HEK293 (cell line): ENCODE results near the gene TMEM250.

ENCODE experiments used
- CTCF ChIA-PET: fragments of 350-600 bp; formaldehyde crosslinking; extraction: SDS; loops from one replicate; lab custom pipeline; 2021; ENCODE audit warnings: antibody characterized with exemption; lab: Yijun Ruan, JAX
- POLR2A ChIA-PET: fragments of 300-600 bp; formaldehyde crosslinking; extraction: SDS; loops from one replicate; lab custom pipeline; 2020; ENCODE audit warnings: antibody characterized with exemption, inconsistent platforms; lab: Yijun Ruan, JAX
- H3K27ac ChIP-seq: fragments of 200-500 bp; sonication (Bioruptor generic); 2 replicates; pipeline ENCODE4 v1.5.1; 2014; ENCODE audit warnings: low read depth, low read length, control low read depth, inconsistent platforms; ENCODE audit errors: extremely low read depth
- H3K36me3 ChIP-seq, 2 experiments: fragments of 200-500 bp in 1 of 2; sonication (Bioruptor generic) in 1 of 2; 1 replicate in 1 of 2; 2 replicates in 1 of 2; pipeline ENCODE4 v1.5.1; 2014 to 2017; ENCODE audit warnings: inconsistent platforms in 2 of 2, low read length in 2 of 2; ENCODE audit not compliant: control insufficient read depth in 2 of 2, insufficient read depth in 1 of 2
- H3K4me1 ChIP-seq: fragments of 200-500 bp; sonication (Bioruptor generic); 2 replicates; pipeline ENCODE4 v1.5.1; 2014; ENCODE audit warnings: mild to moderate bottlenecking, low read length, inconsistent platforms; ENCODE audit not compliant: control insufficient read depth, insufficient read depth
- H3K4me3 ChIP-seq: 2 replicates; pipeline ENCODE4 v1.5.1; 2011; ENCODE audit warnings: low read depth, mild to moderate bottlenecking, control low read depth, low read length, moderate library complexity
- H3K9me3 ChIP-seq: fragments of 200-500 bp; sonication (Bioruptor generic); 2 replicates; pipeline ENCODE4 v1.5.1; 2014; ENCODE audit warnings: low read depth, low read length, inconsistent platforms; ENCODE audit not compliant: control insufficient read depth, insufficient read depth
- GLIS1 ChIP-seq: fragments of 450-650 bp; formaldehyde crosslinking; IDR thresholded peaks from 2 replicates; pipeline ENCODE4 v1.5.1; 2016; ENCODE audit warnings: missing biosample characterization, missing genetic modification characterization
- GLIS2 ChIP-seq: fragments of 450-650 bp; formaldehyde crosslinking; IDR thresholded peaks from 2 replicates; pipeline ENCODE4 v1.5.1; 2016; ENCODE audit warnings: missing biosample characterization, missing genetic modification characterization
- MZF1 ChIP-seq: fragments of 450-650 bp; formaldehyde crosslinking; IDR thresholded peaks from 2 replicates; pipeline ENCODE4 v1.5.1; 2017; ENCODE audit warnings: missing biosample characterization, missing genetic modification characterization, borderline replicate concordance
- PRDM1 ChIP-seq: fragments of 450-650 bp; formaldehyde crosslinking; IDR thresholded peaks from 2 replicates; pipeline ENCODE4; 2016; ENCODE audit warnings: missing biosample characterization, missing genetic modification characterization
- RBAK ChIP-seq: fragments of 450-650 bp; formaldehyde crosslinking; IDR thresholded peaks from 2 replicates; pipeline ENCODE4 v1.5.1; 2016; ENCODE audit warnings: missing biosample characterization, missing genetic modification characterization
- REPIN1 ChIP-seq: fragments of 450-650 bp; formaldehyde crosslinking; IDR thresholded peaks from 2 replicates; pipeline ENCODE4 v1.5.1; 2017; ENCODE audit warnings: missing biosample characterization, missing genetic modification characterization, low read depth
- ZIC2 ChIP-seq: fragments of 450-650 bp; formaldehyde crosslinking; IDR thresholded peaks from 2 replicates; pipeline ENCODE4 v1.5.1; 2016; ENCODE audit warnings: missing biosample characterization, missing genetic modification characterization
- ZNF121 ChIP-seq: fragments of 450-650 bp; formaldehyde crosslinking; IDR thresholded peaks from 2 replicates; pipeline ENCODE4 v1.5.1; 2016; ENCODE audit warnings: missing biosample characterization, missing genetic modification characterization
- ZNF157 ChIP-seq: fragments of 450-650 bp; formaldehyde crosslinking; IDR thresholded peaks from 2 replicates; pipeline ENCODE4 v1.5.1; 2016; ENCODE audit warnings: missing biosample characterization, missing genetic modification characterization
- ZNF214 ChIP-seq: fragments of 450-650 bp; formaldehyde crosslinking; IDR thresholded peaks from 2 replicates; pipeline ENCODE4 v1.5.1; 2017; ENCODE audit warnings: missing biosample characterization, mild to moderate bottlenecking, missing genetic modification characterization, borderline replicate concordance
- ZNF292 ChIP-seq: fragments of 450-650 bp; formaldehyde crosslinking; IDR thresholded peaks from 2 replicates; pipeline ENCODE4 v1.5.1; 2016; ENCODE audit warnings: low read depth, missing biosample characterization, missing genetic modification characterization, borderline replicate concordance
- ZNF394 ChIP-seq: fragments of 450-650 bp; formaldehyde crosslinking; IDR thresholded peaks from 2 replicates; pipeline ENCODE4 v1.5.1; 2016; ENCODE audit warnings: missing biosample characterization, missing genetic modification characterization, mild to moderate bottlenecking, moderate library complexity, borderline replicate concordance
- ZNF423 ChIP-seq: fragments of 450-650 bp; formaldehyde crosslinking; IDR thresholded peaks from 2 replicates; pipeline ENCODE4 v1.5.1; 2016; ENCODE audit warnings: missing biosample characterization, missing genetic modification characterization
- ZNF560 ChIP-seq: fragments of 450-650 bp; formaldehyde crosslinking; IDR thresholded peaks from 2 replicates; pipeline ENCODE4 v1.5.1; 2017; ENCODE audit warnings: missing biosample characterization, missing genetic modification characterization, borderline replicate concordance
- ZSCAN30 ChIP-seq: fragments of 450-650 bp; IDR thresholded peaks from 2 replicates; pipeline ENCODE4 v1.5.1; 2018; ENCODE audit warnings: missing biosample characterization, mild to moderate bottlenecking, missing genetic modification characterization, moderate library complexity
- TF ChIP-seq, protein P1 (sequence below): fragments of 450-650 bp; formaldehyde crosslinking; IDR thresholded peaks from 2 replicates; pipeline ENCODE4 v1.5.1; 2017; ENCODE audit warnings: missing biosample characterization, missing genetic modification characterization
- TF ChIP-seq, protein P2 (sequence below): fragments of 450-650 bp; formaldehyde crosslinking; IDR thresholded peaks from 2 replicates; pipeline ENCODE4 v1.5.1; 2017; ENCODE audit warnings: missing biosample characterization, mild to moderate bottlenecking, missing genetic modification characterization, moderate library complexity
- TF ChIP-seq, protein P3 (sequence below): fragments of 450-650 bp; formaldehyde crosslinking; conservative IDR thresholded peaks from 2 replicates; pipeline ENCODE4 v1.5.1; 2016; ENCODE audit warnings: low read depth, missing biosample characterization, missing genetic modification characterization
- TF ChIP-seq, protein P4 (sequence below): fragments of 450-650 bp; IDR thresholded peaks from 2 replicates; pipeline ENCODE4 v1.5.1; 2018; ENCODE audit warnings: missing biosample characterization, mild to moderate bottlenecking, missing genetic modification characterization
- TF ChIP-seq, protein P5 (sequence below): fragments of 450-650 bp; formaldehyde crosslinking; IDR thresholded peaks from 2 replicates; pipeline ENCODE4 v1.5.1; 2016; ENCODE audit warnings: missing biosample characterization, missing genetic modification characterization

TMEM250 gene

DNA sequence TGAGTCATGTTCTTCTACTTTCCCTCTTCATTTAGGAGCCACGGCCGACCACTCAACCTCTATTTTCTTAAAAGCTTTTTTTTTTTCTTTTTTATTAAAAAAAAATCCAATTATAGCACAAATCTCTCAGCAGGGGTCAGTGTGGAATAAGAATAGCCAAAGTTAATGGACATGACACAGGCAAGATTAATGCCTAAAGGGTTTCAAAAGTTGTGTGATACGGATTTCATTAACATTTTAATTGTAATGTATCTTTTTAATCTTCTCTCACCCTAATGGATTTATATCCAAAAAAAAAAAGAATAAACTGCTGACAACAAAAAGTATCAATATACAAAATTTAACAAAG, 29.0 kb downstream of the TMEM250 start (continued):
- TF ChIP-seq, protein P1, sequence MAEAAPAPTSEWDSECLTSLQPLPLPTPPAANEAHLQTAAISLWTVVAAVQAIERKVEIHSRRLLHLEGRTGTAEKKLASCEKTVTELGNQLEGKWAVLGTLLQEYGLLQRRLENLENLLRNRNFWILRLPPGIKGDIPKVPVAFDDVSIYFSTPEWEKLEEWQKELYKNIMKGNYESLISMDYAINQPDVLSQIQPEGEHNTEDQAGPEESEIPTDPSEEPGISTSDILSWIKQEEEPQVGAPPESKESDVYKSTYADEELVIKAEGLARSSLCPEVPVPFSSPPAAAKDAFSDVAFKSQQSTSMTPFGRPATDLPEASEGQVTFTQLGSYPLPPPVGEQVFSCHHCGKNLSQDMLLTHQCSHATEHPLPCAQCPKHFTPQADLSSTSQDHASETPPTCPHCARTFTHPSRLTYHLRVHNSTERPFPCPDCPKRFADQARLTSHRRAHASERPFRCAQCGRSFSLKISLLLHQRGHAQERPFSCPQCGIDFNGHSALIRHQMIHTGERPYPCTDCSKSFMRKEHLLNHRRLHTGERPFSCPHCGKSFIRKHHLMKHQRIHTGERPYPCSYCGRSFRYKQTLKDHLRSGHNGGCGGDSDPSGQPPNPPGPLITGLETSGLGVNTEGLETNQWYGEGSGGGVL (tag by site-specific recombination) = no peak
- TF ChIP-seq ZNF292 = no peak

DNA sequence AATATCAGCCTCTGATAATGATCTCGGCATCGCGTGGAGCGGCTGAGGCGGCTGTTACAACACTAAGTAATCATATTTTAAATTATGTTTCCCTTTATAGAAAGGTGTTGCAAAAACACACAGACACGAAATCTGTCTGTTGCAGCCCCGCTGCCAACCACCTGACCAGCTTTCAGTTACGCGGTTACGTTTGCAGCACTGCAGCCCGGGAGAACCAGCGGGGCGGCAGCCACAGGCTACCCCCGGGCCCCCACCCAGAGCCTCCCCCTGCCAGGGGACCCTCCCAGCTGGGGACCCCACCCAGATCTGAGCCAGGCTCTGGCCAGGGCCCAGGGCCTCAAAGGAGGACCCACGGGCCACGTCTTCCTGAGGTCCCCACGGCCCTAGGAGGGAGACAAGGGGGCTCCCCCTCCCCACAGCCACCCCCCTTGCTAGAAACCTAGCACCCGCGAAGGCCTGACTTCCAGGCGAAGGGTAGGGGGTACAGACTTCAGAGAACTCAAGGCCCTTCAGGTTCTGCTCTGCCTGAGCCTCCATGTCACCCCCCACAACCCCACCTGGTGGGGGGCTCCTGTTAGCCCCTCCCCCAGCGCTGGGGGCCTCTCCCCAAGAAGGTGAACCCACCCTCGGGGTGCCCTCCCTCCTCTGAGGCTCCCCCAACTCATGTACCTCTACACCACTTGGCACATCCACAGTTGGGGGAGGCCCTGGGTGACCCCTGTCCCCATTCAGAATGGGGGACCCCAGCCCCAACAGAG, 29.6 kb downstream of the TMEM250 start:
- H3K9me3 ChIP-seq = no peaks in the 10 kb centered on the region
- peaks cover 0 to 15% of the 10 kb centered on the region in 2 experiments; a peak in 1 of 3 replicates for H3K36me3 ChIP-seq
- ChIA-PET CTCF (interaction anchor here (0.6 to 4.0 kb wide), 11 partner anchors 11 to 121 kb away, joined by 3 to 67 read pairs (median 4); no protein-coding TSS in a partner anchor), POLR2A (interaction anchor here (1.5 to 1.8 kb wide), 2 partner anchors 23 to 25 kb away, joined by 4 to 5 read pairs; no protein-coding TSS in a partner anchor)
- H3K4me1 ChIP-seq = peaks cover 3% of the 10 kb centered on the region
- H3K4me3 ChIP-seq = no peak overlapping the region
- H3K27ac ChIP-seq = no peak overlapping the region
- TF ChIP-seq ZNF394 (tag by site-specific recombination) (no peak), GLIS2 (tag by site-specific recombination) (peak; percentile 38; the same call in 1 of the 2 replicates), REPIN1 (tag by site-specific recombination) (no peak), PRDM1 (tag by site-specific recombination) (no peak), ZNF214 (no peak), MZF1 (tag by site-specific recombination) (no peak), ZNF423 (tag by site-specific recombination) (no peak), ZIC2 (peak; percentile 71), ZNF121 (tag by site-specific recombination) (no peak), ZNF157 (tag by site-specific recombination) (no peak), GLIS1 (tag by site-specific recombination) (peak; percentile 77), RBAK (no peak), ZNF560 (tag by site-specific recombination) (no peak), ZSCAN30 (no peak)
- TF ChIP-seq, protein P2, sequence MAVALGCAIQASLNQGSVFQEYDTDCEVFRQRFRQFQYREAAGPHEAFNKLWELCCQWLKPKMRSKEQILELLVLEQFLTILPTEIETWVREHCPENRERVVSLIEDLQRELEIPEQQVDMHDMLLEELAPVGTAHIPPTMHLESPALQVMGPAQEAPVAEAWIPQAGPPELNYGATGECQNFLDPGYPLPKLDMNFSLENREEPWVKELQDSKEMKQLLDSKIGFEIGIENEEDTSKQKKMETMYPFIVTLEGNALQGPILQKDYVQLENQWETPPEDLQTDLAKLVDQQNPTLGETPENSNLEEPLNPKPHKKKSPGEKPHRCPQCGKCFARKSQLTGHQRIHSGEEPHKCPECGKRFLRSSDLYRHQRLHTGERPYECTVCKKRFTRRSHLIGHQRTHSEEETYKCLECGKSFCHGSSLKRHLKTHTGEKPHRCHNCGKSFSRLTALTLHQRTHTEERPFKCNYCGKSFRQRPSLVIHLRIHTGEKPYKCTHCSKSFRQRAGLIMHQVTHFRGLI (tag by site-specific recombination) = 0 out of 2 replicates have a peak, but pooled peaks have one; percentile 30
- TF ChIP-seq, protein P3, sequence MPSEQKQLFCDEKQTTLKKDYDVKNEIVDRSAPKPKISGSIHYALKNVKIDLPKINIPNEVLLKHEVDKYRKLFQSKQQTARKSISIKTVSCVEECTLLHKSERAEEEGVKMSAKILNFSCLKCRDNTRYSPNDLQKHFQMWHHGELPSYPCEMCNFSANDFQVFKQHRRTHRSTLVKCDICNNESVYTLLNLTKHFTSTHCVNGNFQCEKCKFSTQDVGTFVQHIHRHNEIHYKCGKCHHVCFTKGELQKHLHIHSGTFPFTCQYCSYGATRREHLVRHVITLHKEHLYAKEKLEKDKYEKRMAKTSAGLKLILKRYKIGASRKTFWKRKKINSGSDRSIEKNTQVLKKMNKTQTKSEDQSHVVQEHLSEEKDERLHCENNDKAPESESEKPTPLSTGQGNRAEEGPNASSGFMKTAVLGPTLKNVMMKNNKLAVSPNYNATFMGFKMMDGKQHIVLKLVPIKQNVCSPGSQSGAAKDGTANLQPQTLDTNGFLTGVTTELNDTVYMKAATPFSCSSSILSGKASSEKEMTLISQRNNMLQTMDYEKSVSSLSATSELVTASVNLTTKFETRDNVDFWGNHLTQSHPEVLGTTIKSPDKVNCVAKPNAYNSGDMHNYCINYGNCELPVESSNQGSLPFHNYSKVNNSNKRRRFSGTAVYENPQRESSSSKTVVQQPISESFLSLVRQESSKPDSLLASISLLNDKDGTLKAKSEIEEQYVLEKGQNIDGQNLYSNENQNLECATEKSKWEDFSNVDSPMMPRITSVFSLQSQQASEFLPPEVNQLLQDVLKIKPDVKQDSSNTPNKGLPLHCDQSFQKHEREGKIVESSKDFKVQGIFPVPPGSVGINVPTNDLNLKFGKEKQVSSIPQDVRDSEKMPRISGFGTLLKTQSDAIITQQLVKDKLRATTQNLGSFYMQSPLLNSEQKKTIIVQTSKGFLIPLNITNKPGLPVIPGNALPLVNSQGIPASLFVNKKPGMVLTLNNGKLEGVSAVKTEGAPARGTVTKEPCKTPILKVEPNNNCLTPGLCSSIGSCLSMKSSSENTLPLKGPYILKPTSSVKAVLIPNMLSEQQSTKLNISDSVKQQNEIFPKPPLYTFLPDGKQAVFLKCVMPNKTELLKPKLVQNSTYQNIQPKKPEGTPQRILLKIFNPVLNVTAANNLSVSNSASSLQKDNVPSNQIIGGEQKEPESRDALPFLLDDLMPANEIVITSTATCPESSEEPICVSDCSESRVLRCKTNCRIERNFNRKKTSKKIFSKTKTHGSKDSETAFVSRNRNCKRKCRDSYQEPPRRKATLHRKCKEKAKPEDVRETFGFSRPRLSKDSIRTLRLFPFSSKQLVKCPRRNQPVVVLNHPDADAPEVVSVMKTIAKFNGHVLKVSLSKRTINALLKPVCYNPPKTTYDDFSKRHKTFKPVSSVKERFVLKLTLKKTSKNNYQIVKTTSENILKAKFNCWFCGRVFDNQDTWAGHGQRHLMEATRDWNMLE (tag by site-specific recombination) = no peak
- TF ChIP-seq, protein P4, sequence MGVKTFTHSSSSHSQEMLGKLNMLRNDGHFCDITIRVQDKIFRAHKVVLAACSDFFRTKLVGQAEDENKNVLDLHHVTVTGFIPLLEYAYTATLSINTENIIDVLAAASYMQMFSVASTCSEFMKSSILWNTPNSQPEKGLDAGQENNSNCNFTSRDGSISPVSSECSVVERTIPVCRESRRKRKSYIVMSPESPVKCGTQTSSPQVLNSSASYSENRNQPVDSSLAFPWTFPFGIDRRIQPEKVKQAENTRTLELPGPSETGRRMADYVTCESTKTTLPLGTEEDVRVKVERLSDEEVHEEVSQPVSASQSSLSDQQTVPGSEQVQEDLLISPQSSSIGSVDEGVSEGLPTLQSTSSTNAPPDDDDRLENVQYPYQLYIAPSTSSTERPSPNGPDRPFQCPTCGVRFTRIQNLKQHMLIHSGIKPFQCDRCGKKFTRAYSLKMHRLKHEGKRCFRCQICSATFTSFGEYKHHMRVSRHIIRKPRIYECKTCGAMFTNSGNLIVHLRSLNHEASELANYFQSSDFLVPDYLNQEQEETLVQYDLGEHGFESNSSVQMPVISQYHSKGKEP (tag by site-specific recombination) = peak; percentile 61; the same call in 1 of the 2 replicates
- TF ChIP-seq, protein P5, sequence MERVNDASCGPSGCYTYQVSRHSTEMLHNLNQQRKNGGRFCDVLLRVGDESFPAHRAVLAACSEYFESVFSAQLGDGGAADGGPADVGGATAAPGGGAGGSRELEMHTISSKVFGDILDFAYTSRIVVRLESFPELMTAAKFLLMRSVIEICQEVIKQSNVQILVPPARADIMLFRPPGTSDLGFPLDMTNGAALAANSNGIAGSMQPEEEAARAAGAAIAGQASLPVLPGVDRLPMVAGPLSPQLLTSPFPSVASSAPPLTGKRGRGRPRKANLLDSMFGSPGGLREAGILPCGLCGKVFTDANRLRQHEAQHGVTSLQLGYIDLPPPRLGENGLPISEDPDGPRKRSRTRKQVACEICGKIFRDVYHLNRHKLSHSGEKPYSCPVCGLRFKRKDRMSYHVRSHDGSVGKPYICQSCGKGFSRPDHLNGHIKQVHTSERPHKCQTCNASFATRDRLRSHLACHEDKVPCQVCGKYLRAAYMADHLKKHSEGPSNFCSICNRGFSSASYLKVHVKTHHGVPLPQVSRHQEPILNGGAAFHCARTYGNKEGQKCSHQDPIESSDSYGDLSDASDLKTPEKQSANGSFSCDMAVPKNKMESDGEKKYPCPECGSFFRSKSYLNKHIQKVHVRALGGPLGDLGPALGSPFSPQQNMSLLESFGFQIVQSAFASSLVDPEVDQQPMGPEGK (tag by site-specific recombination) = peak; percentile 72
